HG02763 (cell line): ENCODE results near the gene HOXC6.
"Not testable (repeated sequence)": the region's sequence is repeated elsewhere in the genome, so short reads cannot be mapped to it uniquely, and the experiment has no call there.

Experiments
- ATAC-seq: cut with Tn5 transposase; IDR thresholded peaks from one replicate; pipeline ENCODE4 v1.9.1; 2021; ENCODE audit warnings: mild to moderate bottlenecking, moderate library complexity; ENCODE audit not compliant: unreplicated experiment

Gene HOXC6

DNA sequence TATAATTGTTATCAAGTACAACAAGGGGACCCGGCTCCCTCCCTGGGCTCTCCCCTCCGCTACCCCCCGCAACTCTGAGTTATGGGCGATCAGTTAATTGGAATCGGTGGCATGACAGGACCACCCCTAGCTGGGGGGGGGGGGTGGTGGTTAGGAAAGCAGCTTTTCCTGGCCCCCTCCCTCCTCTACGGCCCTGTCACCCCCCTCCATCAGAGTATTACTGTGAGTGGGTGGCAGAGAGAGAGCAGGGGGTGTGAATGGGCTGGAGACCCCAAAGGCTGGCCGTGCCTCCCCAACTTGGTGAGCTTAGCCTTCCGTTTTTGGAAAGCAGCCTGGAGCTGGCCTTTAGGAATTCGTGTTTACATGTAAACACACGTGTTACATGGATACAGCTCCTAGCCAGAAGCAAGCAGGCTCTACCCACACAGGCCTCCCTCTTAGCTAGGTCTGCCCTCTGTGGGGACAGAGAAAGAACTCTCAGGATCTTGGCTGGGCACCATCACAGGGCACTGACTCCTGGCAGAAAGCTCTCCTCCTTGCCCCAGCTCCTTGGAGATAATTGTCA lies 24.3 kb downstream of the HOXC6 start:
- peak; percentile 7 for ATAC-seq

- ATAC-seq, result peak; percentile 74
Observed at GRCh38 chr12:54053003-54053750, 24.9 kb downstream of the HOXC6 start.

- peak; percentile 32 for ATAC-seq
Observed at GRCh38 chr12:54053751-54054741, 25.8 kb downstream of the HOXC6 start, which contains the start of gene HOXC4. TSS of gene HOXC4 (plus strand) at chr12:54053835. CDS start at chr12:54053923, 88 bp downstream.

DNA sequence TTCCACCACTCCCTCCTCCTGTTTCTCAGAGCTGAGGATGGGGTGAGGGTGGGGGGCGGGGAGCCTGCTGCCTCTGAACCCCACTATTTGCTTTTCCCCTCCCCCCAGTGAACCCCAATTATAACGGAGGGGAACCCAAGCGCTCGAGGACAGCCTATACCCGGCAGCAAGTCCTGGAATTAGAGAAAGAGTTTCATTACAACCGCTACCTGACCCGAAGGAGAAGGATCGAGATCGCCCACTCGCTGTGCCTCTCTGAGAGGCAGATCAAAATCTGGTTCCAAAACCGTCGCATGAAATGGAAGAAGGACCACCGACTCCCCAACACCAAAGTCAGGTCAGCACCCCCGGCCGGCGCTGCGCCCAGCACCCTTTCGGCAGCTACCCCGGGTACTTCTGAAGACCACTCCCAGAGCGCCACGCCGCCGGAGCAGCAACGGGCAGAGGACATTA lies 26.5 kb downstream of the HOXC6 start:
- no peak for ATAC-seq

- ATAC-seq, result no peak
Observed at GRCh38 chr12:54055552-54055951, 27.3 kb downstream of the HOXC6 start.

DNA sequence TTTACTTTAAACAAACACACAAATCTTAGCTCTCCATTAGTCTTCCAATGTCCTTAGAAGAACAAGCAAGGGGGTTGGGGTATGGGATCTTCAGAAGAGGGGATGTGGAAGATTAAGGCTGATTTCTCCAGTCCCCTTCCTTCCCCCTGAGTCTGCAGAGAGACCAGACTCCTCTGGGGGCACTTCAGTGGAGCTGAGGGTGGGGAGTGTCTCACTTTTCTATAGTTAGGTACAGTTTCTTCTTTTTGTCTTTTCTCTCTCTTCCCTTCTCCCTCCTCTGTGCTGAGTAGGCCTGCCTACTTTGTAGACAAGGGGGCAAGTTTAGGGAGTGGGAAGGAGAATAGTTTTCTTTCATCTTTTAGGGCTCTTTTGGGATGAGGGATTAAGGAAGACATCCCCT lies 27.9 kb downstream of the HOXC6 start:
- no peak for ATAC-seq

- no peak for ATAC-seq
Observed at GRCh38 chr12:54058128-54058768, 30.0 kb downstream of the HOXC6 start.

GRCh38 chr12:54059668-54060067 lies 31.4 kb downstream of the HOXC6 start:
- no peak for ATAC-seq

GRCh38 chr12:54060174-54060974 lies 32.1 kb downstream of the HOXC6 start:
- no peak for ATAC-seq

GRCh38 chr12:54060975-54061778 lies 32.9 kb downstream of the HOXC6 start:
- no peak for ATAC-seq

- ATAC-seq, result no peak
Observed at GRCh38 chr12:54065677-54066076, 37.4 kb downstream of the HOXC6 start.

DNA sequence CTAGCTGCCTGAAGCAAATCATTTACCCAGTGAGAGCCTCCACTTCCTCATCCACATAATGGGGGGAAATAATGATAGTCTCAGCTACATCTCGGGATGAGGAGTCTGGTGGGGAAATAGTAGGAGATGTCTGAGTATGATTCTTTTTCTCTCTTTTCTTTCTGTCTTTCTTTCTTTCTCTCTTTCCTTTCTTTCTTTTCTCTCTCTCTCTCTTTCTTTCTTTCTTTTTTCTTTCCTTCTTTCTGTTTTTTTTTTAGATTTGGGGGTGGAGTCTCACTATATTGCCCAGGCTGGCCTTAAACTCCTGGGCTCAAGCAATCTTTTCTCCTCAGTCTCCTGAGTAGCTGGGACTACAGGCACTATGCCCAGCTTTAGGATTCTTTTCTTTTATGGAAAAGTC lies 38.2 kb downstream of the HOXC6 start:
- no peak for ATAC-seq

- ATAC-seq, result no peak
Observed at GRCh38 chr12:54068418-54069070, 40.3 kb downstream of the HOXC6 start.

- ATAC-seq, result no peak
Observed at GRCh38 chr12:54071942-54072341, 43.7 kb downstream of the HOXC6 start.

GRCh38 chr12:54074308-54074707 lies 46.1 kb downstream of the HOXC6 start:
- no peak for ATAC-seq

GRCh38 chr12:54075409-54075808 lies 47.2 kb downstream of the HOXC6 start:
- no peak for ATAC-seq

DNA sequence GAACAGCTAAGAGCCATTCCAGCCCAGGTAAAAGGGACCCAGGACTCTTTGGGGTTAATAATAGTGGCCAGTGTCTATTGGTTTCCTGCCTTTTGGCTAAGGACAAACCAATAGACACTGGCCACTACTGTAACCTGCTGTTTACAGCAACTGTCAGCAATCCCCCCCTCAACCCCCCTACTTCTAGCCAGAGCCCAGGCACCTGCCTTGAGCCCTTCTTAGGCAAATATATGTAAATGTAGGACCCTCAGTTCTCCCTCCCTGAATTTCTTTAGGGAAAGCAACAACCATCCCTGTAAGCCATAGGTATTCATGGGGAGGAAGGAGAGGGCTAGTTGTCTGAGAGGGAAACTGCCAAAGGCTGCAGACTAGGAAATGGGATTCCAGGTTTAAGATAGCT lies 47.7 kb downstream of the HOXC6 start:
- no peak for ATAC-seq

GRCh38 chr12:54077843-54078242 lies 49.6 kb downstream of the HOXC6 start:
- not testable (repeated sequence) for ATAC-seq

GRCh38 chr12:54079115-54079514 lies 50.9 kb downstream of the HOXC6 start:
- not testable (repeated sequence) for ATAC-seq
